Measurements from ENCODE around the gene MFSD12.

DNA sequence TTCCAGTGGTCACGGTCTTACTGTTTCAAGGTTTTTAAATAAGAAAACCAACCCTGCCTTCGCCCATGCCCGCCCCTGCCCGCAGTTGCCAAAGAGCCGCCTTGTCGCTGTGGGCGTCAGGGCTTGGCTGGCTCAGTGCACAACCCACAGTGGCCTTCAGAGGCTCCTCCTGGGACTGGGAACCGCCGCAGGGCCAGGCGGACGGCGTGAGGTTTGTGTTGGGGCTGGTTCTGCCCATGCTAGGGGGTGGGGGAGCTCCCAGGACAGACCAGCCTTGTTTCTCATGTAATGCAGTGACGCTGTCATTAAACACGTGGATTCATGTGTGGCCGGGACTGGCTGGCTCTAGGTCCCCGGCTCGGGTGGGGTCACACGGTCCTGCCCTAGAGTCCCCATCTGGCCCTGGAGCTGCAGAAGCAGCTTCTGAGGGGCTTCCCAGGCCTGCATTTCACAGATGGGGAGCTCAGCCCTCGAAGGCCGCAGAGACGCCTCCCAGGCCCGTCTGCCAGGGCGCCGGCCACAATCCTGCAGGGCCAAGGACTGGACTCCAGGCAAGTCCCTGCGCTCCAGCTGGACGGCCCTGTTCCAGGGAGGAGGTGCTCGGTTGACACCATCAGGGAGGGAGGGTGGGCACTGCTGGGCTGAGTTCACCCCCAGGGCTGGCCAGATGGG is 20.8 kb downstream of the MFSD12 start:
- TF ChIP-seq YY1 (IDR thresholded peaks at IDR 0.05; ENCODE audit: low read depth, low read length): no peak
- TF ChIP-seq EP300 (IDR thresholded peaks at IDR 0.05; ENCODE audit: borderline replicate concordance in 1 of 2, low read depth in 2 of 2, low read length in 2 of 2): no peak
- TF ChIP-seq EZH2 (IDR thresholded peaks at IDR 0.05; ENCODE audit: low read depth, low read length, severe bottlenecking): no peak
- TF ChIP-seq RXRA (IDR thresholded peaks at IDR 0.05; ENCODE audit: insufficient read depth, low read depth, low read length): no peak
- no peak for TF ChIP-seq SP1 (IDR thresholded peaks at IDR 0.05; ENCODE audit: low read depth, low read length)
- no peak for TF ChIP-seq POLR2A (IDR thresholded peaks at IDR 0.05; ENCODE audit: control extremely low read depth in 1 of 2, low read depth in 2 of 2, low read length in 2 of 2)
- TF ChIP-seq TCF12 (IDR thresholded peaks at IDR 0.05; ENCODE audit: low read depth, low read length): no peak
- TF ChIP-seq, protein P1, sequence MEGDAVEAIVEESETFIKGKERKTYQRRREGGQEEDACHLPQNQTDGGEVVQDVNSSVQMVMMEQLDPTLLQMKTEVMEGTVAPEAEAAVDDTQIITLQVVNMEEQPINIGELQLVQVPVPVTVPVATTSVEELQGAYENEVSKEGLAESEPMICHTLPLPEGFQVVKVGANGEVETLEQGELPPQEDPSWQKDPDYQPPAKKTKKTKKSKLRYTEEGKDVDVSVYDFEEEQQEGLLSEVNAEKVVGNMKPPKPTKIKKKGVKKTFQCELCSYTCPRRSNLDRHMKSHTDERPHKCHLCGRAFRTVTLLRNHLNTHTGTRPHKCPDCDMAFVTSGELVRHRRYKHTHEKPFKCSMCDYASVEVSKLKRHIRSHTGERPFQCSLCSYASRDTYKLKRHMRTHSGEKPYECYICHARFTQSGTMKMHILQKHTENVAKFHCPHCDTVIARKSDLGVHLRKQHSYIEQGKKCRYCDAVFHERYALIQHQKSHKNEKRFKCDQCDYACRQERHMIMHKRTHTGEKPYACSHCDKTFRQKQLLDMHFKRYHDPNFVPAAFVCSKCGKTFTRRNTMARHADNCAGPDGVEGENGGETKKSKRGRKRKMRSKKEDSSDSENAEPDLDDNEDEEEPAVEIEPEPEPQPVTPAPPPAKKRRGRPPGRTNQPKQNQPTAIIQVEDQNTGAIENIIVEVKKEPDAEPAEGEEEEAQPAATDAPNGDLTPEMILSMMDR (IDR thresholded peaks at IDR 0.05; ENCODE audit: control extremely low read depth in 1 of 3, insufficient read depth in 1 of 3, low read depth in 1 of 3, low read length in 3 of 3): no peak
- TF ChIP-seq POLR2AphosphoS5 (IDR thresholded peaks at IDR 0.05; ENCODE audit: low read depth, low read length): no peak
- no peak for TF ChIP-seq RFX5 (IDR thresholded peaks at IDR 0.05; ENCODE audit: borderline replicate concordance, low read depth, low read length)
- TF ChIP-seq ZNF274 (IDR thresholded peaks at IDR 0.05; ENCODE audit: borderline replicate concordance, extremely low read depth, low read length): no peak
- TF ChIP-seq SIX5 (IDR thresholded peaks at IDR 0.05; ENCODE audit: low read depth, low read length): no peak
- TF ChIP-seq, protein P2, sequence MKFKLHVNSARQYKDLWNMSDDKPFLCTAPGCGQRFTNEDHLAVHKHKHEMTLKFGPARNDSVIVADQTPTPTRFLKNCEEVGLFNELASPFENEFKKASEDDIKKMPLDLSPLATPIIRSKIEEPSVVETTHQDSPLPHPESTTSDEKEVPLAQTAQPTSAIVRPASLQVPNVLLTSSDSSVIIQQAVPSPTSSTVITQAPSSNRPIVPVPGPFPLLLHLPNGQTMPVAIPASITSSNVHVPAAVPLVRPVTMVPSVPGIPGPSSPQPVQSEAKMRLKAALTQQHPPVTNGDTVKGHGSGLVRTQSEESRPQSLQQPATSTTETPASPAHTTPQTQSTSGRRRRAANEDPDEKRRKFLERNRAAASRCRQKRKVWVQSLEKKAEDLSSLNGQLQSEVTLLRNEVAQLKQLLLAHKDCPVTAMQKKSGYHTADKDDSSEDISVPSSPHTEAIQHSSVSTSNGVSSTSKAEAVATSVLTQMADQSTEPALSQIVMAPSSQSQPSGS (IDR thresholded peaks at IDR 0.05; ENCODE audit: low read length): no peak
- TF ChIP-seq MAFK (IDR thresholded peaks at IDR 0.05; ENCODE audit: low read depth, low read length): no peak

Measured in H1 (cell line).